Kidney (tissue), 14 donors: ENCODE data around the gene KITLG. TPM values are rescaled to one million over a fixed set of nuclear protein-coding genes. Genes with fewer than 3 reads are reported as not detected.

ENCODE experiments used
- DNase-seq, 5 donors: peaks; one replicate each; pipeline ENCODE4 v3.0.0-alpha.2; 2013 to 2020
- FAIRE-seq: peaks from 2 replicates; lab custom pipeline; 2012; peaks lifted over from hg19 to GRCh38; lab: Jason Lieb, UNC
- H3K27ac ChIP-seq, 2 donors: one replicate each; pipeline ENCODE4 v1.7.0; 2013; ENCODE audit warnings: low read depth in 2 of 2, low read length in 2 of 2, inconsistent platforms in 1 of 2
- H3K27me3 ChIP-seq: one replicate; pipeline ENCODE4 v1.7.1; 2013; ENCODE audit warnings: low read length, inconsistent platforms; ENCODE audit not compliant: control insufficient read depth, insufficient read depth
- H3K36me3 ChIP-seq, 3 donors: one replicate each; pipeline versions ENCODE4 v1.7.0 to v1.7.1; 2013; ENCODE audit warnings: low read length in 3 of 3, control low read depth in 1 of 3, inconsistent platforms in 1 of 3; ENCODE audit not compliant: insufficient read depth in 3 of 3, control insufficient read depth in 2 of 3
- H3K4me1 ChIP-seq, 3 donors: one replicate each; pipeline versions ENCODE4 v1.7.0 to v1.7.1; 2013; ENCODE audit warnings: low read length in 3 of 3, inconsistent platforms in 1 of 3, low read depth in 1 of 3; ENCODE audit not compliant: control insufficient read depth in 2 of 3, insufficient read depth in 2 of 3
- H3K4me3 ChIP-seq, 3 donors: one replicate each; pipeline versions ENCODE4 v1.7.0 to v1.8.1; 2013; ENCODE audit warnings: low read length in 3 of 3, control low read depth in 1 of 3, inconsistent platforms in 1 of 3
- H3K9ac ChIP-seq, 3 donors: one replicate each; pipeline versions ENCODE4 v1.7.0 to v1.7.1; 2013; ENCODE audit warnings: low read length in 3 of 3, control low read depth in 1 of 3, inconsistent platforms in 1 of 3
- H3K9me3 ChIP-seq, 3 donors: one replicate each; pipeline versions ENCODE4 v1.7.0 to v1.7.1; 2013; ENCODE audit warnings: low read length in 3 of 3, control low read depth in 1 of 3, inconsistent platforms in 1 of 3; ENCODE audit not compliant: control insufficient read depth in 2 of 3, insufficient read depth in 1 of 3
- intact Hi-C: fragments of 100-400 bp; cut with DNase I; formaldehyde crosslinking; loops from one replicate; pipeline ENCODE4 v1.11.1; 2022
- polyA plus RNA-seq: library from polyadenylated mRNA; stranded (reverse); fragments of 350-450 nt; fragmentation: Illumina TruSeq; extraction: RNeasy Lipid Tissue Mini Kit (QIAGEN cat#74804); gene quantifications from one replicate; pipeline ENCODE4 v1.2.3, GENCODE V29; 2014; ENCODE audit warnings: low read depth, low replicate concordance; ENCODE audit not compliant: insufficient read depth
- total RNA-seq: library from RNA; stranded (reverse); fragmentation: NEBNext Ultra II Directional; extraction: Animal tissue kit (Norgen Biotek cat#: 25700); gene quantifications from one replicate; pipeline ENCODE4 v1.2.1, GENCODE V29; 2021
- TF ChIP-seq, protein P1 (sequence below): IDR thresholded peaks from 3 replicates; pipeline ENCODE4 v1.5.1; 2012; ENCODE audit warnings: mild to moderate bottlenecking, moderate library complexity, borderline replicate concordance; ENCODE audit not compliant: insufficient read depth; ENCODE audit errors: extremely low read depth
- donor health status: control.
- donor health status: control.
- donor health status: control.
- donor health status: control.
- donor health status: control.
- donor health status: DM: yes; HTN: yes; CAD: no.
- donor health status: Normal renal cell carcinoma (clear cell type).

The KITLG gene
- total and polyA plus RNA-seq, 2 donors from 2014 or later: 17.6 to 125 TPM

DNA sequence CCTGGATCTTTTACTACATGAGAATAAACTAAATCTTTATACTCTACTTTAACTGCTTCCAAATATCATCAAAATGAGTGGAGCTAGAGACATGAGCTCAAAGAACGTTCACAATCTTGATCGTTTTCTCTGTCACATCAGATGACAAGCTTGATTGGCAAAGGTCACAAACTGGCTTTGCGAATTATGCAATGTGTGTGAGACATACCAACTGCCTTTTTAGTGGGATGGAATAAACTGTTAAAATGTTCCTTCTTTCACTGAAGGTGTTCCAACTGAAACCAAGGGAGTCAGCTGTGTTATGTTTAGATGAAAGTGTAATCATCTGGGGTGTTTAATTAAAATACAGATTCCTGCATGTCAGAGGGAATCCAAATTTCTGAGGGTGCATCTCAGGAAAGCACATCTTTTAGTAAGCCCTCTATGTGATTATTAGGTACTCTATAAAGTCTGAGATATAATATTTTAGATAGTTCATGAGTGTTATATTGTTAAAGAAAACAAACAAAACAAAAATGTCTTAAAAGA, 21.9 kb downstream of the KITLG start:
- no peak overlapping the region for H3K4me3 ChIP-seq
- FAIRE-seq (no peak), DNase-seq (no peak)
- peaks cover 0 to 6% (median 4%) of the 10 kb centered on the region in 3 donors for H3K4me1 ChIP-seq
- intact Hi-C loops: no loop called here
- no peak overlapping the region for H3K9ac ChIP-seq
- TF ChIP-seq, protein P1, sequence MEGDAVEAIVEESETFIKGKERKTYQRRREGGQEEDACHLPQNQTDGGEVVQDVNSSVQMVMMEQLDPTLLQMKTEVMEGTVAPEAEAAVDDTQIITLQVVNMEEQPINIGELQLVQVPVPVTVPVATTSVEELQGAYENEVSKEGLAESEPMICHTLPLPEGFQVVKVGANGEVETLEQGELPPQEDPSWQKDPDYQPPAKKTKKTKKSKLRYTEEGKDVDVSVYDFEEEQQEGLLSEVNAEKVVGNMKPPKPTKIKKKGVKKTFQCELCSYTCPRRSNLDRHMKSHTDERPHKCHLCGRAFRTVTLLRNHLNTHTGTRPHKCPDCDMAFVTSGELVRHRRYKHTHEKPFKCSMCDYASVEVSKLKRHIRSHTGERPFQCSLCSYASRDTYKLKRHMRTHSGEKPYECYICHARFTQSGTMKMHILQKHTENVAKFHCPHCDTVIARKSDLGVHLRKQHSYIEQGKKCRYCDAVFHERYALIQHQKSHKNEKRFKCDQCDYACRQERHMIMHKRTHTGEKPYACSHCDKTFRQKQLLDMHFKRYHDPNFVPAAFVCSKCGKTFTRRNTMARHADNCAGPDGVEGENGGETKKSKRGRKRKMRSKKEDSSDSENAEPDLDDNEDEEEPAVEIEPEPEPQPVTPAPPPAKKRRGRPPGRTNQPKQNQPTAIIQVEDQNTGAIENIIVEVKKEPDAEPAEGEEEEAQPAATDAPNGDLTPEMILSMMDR: no peak
- H3K27me3 ChIP-seq: no peaks in the 10 kb centered on the region
- no peaks in the 10 kb centered on the region for H3K9me3 ChIP-seq
- H3K27ac ChIP-seq: no peak overlapping the region
- H3K36me3 ChIP-seq: no peaks in the 10 kb centered on the region

DNA sequence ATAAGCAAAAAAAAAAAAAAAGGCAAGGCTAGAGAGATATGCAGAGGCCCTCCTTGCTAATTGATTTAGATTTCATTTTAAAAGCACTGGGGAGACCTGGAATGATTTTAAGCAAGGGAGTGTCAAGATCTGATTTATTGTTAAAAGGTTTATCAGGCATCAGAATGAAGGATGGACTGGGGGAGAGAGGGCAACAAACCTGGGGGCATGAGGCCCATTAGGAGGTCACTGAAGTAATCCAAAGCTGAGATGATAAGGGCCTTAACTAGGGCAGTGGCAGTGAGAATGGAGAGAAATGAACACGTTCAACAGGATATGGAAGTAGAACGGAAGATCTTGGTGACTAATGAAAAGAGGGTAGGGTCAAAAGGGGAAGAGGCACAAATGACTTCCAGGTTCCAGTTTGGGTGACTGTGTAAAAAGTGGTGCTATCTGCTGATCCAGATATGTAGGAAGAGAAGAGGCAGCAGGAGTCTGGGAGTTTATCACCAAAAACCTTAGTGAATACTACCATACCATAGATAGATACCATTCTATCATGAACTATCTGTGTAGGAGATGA, 24.0 kb downstream of the KITLG start:
- Histone ChIP-seq H3K9me3 (no peaks in the 10 kb centered on the region), H3K9ac (no peak overlapping the region), H3K4me1 (peaks cover 0 to 6% (median 3%) of the 10 kb centered on the region in 3 donors), H3K36me3 (no peaks in the 10 kb centered on the region), H3K4me3 (no peak overlapping the region), H3K27me3 (no peaks in the 10 kb centered on the region), H3K27ac (no peak overlapping the region)
- TF ChIP-seq, protein P1: no peak
- FAIRE-seq (no peak), DNase-seq (no peak)
- intact Hi-C loops: no loop called here

DNA sequence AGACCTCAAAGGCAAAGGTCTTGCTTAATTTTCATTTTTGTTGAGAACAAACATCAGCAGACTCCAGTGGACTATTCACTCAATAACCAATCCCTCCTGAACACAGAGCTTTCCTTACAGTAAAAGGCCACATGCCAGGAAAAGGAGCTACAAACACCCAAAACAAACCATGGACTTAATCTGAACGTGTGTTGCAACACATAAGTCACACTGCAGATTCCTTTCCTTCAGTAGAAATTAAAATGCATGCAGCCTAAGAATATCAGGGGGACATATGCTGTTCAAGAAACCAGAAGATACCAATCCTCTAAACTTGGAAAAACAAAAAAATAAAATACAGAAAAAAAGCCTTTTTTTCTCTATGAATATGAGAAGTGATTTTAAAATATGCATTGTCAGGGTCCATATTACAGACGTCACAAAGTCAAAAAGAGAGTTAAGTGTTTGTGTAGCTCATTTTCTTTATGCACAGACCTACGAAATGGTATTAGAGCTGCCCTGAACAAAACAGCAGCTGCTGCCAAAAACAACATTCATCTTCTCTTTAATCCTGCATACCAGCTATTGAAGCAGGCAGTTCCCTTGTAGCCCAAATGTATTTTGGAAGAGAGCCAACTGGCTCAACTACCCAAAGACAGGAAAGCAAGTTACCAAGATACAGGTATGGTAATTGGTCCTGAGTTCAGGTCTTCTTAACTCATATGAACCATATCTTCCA, 26.2 kb downstream of the KITLG start:
- Histone ChIP-seq H3K36me3 (no peaks in the 10 kb centered on the region), H3K4me3 (no peak overlapping the region), H3K9ac (no peak overlapping the region), H3K27ac (no peak overlapping the region), H3K4me1 (peaks cover 0 to 6% (median 3%) of the 10 kb centered on the region in 3 donors), H3K27me3 (no peaks in the 10 kb centered on the region), H3K9me3 (no peaks in the 10 kb centered on the region)
- intact Hi-C loops: no loop called here
- peak in 1 of 5 donors; percentile 44 for DNase-seq
- TF ChIP-seq, protein P1: no peak
- FAIRE-seq: no peak
